CD4-positive, alpha-beta memory T cell (primary cell): Measurements from ENCODE around the gene MX2. TPM values are rescaled to one million over a fixed set of nuclear protein-coding genes. Genes with fewer than 3 reads are reported as not detected.
A peak's percentile ranks its signal among the peaks of the same experiment; 100 is the strongest.
"Not testable (repeated sequence)": the region's sequence is repeated elsewhere in the genome, so short reads cannot be mapped to it uniquely, and the experiment has no call there.

Experiments
- CTCF ChIA-PET: fragments of 350-600 bp; sonication (Branson Sonifier 250); formaldehyde crosslinking; loops from one replicate; lab custom pipeline; 2021; ENCODE audit warnings: inconsistent platforms; ENCODE audit not compliant: partially characterized antibody; lab: Charles Lee
- POLR2A ChIA-PET: fragments of 350-600 bp; sonication (Branson Sonifier 250); formaldehyde crosslinking; loops from one replicate; lab custom pipeline; 2021; ENCODE audit not compliant: partially characterized antibody; lab: Charles Lee
- DNase-seq, 5 donors: peaks; one replicate each; pipeline versions ENCODE4 v3.0.0 to v3.0.0-alpha.2; 2020 to 2022; ENCODE audit warnings: mixed read lengths in 1 of 5
- H3K27ac ChIP-seq: one replicate; pipeline ENCODE4 v1.7.0; 2013; ENCODE audit warnings: low read depth, low read length
- H3K27me3 ChIP-seq: 2 replicates; pipeline ENCODE4 v1.7.0; 2013; ENCODE audit warnings: mild to moderate bottlenecking, low read length, moderate library complexity; ENCODE audit not compliant: insufficient read depth
- H3K36me3 ChIP-seq: 2 replicates; pipeline ENCODE4 v1.7.0; 2013; ENCODE audit warnings: mild to moderate bottlenecking, low read length, moderate library complexity; ENCODE audit not compliant: insufficient read depth
- H3K4me1 ChIP-seq: 2 replicates; pipeline ENCODE4 v1.7.0; 2013; ENCODE audit warnings: mild to moderate bottlenecking, low read length, moderate library complexity; ENCODE audit not compliant: insufficient read depth
- H3K4me3 ChIP-seq, 2 donors: one replicate each; pipeline ENCODE4 v1.7.0; 2013; ENCODE audit warnings: low read length in 2 of 2, mild to moderate bottlenecking in 1 of 2
- H3K9me3 ChIP-seq, 2 donors: one replicate each; pipeline ENCODE4 v1.7.0; 2013; ENCODE audit warnings: low read length in 2 of 2, control low read depth in 1 of 2; ENCODE audit not compliant: control insufficient read depth in 1 of 2
- H3K27ac Mint-ChIP-seq, 7 donors: one replicate each; pipeline ENCODE4 v1.8.0; 2020 to 2021; ENCODE audit warnings: mixed read lengths in 7 of 7, mild to moderate bottlenecking in 6 of 7, inconsistent platforms in 3 of 7, moderate library complexity in 3 of 7
- H3K27me3 Mint-ChIP-seq, 2 donors: one replicate each; pipeline ENCODE4 v1.8.0; 2020 to 2021; ENCODE audit warnings: mixed read lengths in 2 of 2
- H3K36me3 Mint-ChIP-seq, 2 donors: one replicate each; pipeline ENCODE4 v1.8.0; 2020 to 2021; ENCODE audit warnings: mixed read lengths in 2 of 2, inconsistent platforms in 1 of 2, mild to moderate bottlenecking in 1 of 2
- H3K4me1 Mint-ChIP-seq, 4 donors: one replicate each; pipeline ENCODE4 v1.8.0; 2020 to 2021; ENCODE audit warnings: mixed read lengths in 4 of 4, mild to moderate bottlenecking in 1 of 4
- H3K4me3 Mint-ChIP-seq, 8 donors: one replicate each; pipeline ENCODE4 v1.8.0; 2020 to 2021; ENCODE audit warnings: mixed read lengths in 8 of 8, mild to moderate bottlenecking in 7 of 8, moderate library complexity in 6 of 8, inconsistent platforms in 3 of 8
- H3K9me3 Mint-ChIP-seq, 8 donors: one replicate each; pipeline ENCODE4 v1.8.0; 2020 to 2021; ENCODE audit warnings: mixed read lengths in 8 of 8, mild to moderate bottlenecking in 5 of 8, inconsistent platforms in 3 of 8, moderate library complexity in 1 of 8
- intact Hi-C: fragments of 100-400 bp; cut with micrococcal nuclease; formaldehyde crosslinking; loops from one replicate; pipeline ENCODE4 v1.15.1; 2023
- polyA plus RNA-seq, 2 donors: library from polyadenylated mRNA; unstranded; fragments of 300-500 nt; fragmentation: Illumina TruSeq; gene quantifications; one replicate each; pipeline ENCODE4 v1.2.3, GENCODE V29; 2021
- total RNA-seq, 2 experiments: library from RNA; stranded (reverse); gene quantifications; one replicate each; pipeline ENCODE4 v1.2.3, GENCODE V29; 2021

The MX2 gene
- total and polyA plus RNA-seq, 4 experiments from 2014 or later, result 29.6 to 107 (median 72.8) TPM

GRCh38 chr21:41350436-41351155 lies 11.2 kb upstream of the MX2 start:
- Histone ChIP-seq H3K27me3 (no peaks in the 10 kb centered on the region), H3K36me3 (no peaks in the 10 kb centered on the region), H3K4me1 (no peaks in the 10 kb centered on the region), H3K4me3 (no peak overlapping the region), H3K9me3 (no peaks in the 10 kb centered on the region), H3K27ac (no peak overlapping the region)
- no peaks in the 10 kb centered on the region for H3K4me1 Mint-ChIP-seq
- ChIA-PET CTCF (no interaction called here), POLR2A (interaction anchor here (1.1 kb wide), 1 partner anchor 11 kb away, joined by 3 read pairs; no protein-coding TSS in a partner anchor)
- H3K36me3 Mint-ChIP-seq, result no peaks in the 10 kb centered on the region
- DNase-seq, result no peak
- H3K27ac Mint-ChIP-seq, result no peak overlapping the region
- no peak overlapping the region for H3K4me3 Mint-ChIP-seq
- H3K9me3 Mint-ChIP-seq, result peaks cover 0 to 2% (median 0%) of the 10 kb centered on the region in 8 donors
- intact Hi-C loops, result no loop called here
- H3K27me3 Mint-ChIP-seq, result peaks cover 3 to 18% of the 10 kb centered on the region in 2 donors

GRCh38 chr21:41357546-41357945 lies 4.3 kb upstream of the MX2 start:
- no peaks in the 10 kb centered on the region for H3K36me3 ChIP-seq
- no peaks in the 10 kb centered on the region for H3K9me3 ChIP-seq
- H3K4me3 Mint-ChIP-seq, result no peak overlapping the region
- peaks cover 10 to 20% (median 16%) of the 10 kb centered on the region in 4 donors for H3K4me1 Mint-ChIP-seq
- H3K27me3 ChIP-seq, result no peaks in the 10 kb centered on the region
- H3K27ac Mint-ChIP-seq, result peak overlapping the region in 2 of 7 donors; percentile 42 to 46
- peaks cover 0 to 8% of the 10 kb centered on the region in 2 donors for H3K36me3 Mint-ChIP-seq
- no peak overlapping the region for H3K4me3 ChIP-seq
- intact Hi-C loops, result no loop called here
- no peak overlapping the region for H3K27ac ChIP-seq
- peaks cover 10% of the 10 kb centered on the region for H3K4me1 ChIP-seq
- ChIA-PET CTCF (no interaction called here), POLR2A (interaction anchor here (2.2 kb wide), 1 partner anchor 12 kb away, joined by 13 read pairs; no protein-coding TSS in a partner anchor)
- H3K9me3 Mint-ChIP-seq, result peaks cover 0 to 3% (median 0%) of the 10 kb centered on the region in 8 donors
- no peak for DNase-seq
- no peaks in the 10 kb centered on the region for H3K27me3 Mint-ChIP-seq

- no peaks in the 10 kb centered on the region for H3K27me3 Mint-ChIP-seq
- H3K4me1 ChIP-seq, result peaks cover 18% of the 10 kb centered on the region
- H3K27me3 ChIP-seq, result no peaks in the 10 kb centered on the region
- DNase-seq, result peak in 1 of 5 donors; percentile 21
- H3K36me3 ChIP-seq, result no peaks in the 10 kb centered on the region
- H3K4me3 ChIP-seq, result no peak overlapping the region
- CTCF ChIA-PET, result interaction anchor here (1.4 kb wide), 1 partner anchor 14 kb away, joined by 3 read pairs; no protein-coding TSS in a partner anchor
- no peak overlapping the region for H3K4me3 Mint-ChIP-seq
- H3K36me3 Mint-ChIP-seq, result peaks cover 4 to 12% of the 10 kb centered on the region in 2 donors
- no peaks in the 10 kb centered on the region for H3K9me3 ChIP-seq
- intact Hi-C loops, result no loop called here
- H3K27ac ChIP-seq, result no peak overlapping the region
- POLR2A ChIA-PET, result interaction anchor here (5.8 kb wide), 1 partner anchor 12 kb away, joined by 67 read pairs; no protein-coding TSS in a partner anchor
- peak overlapping the region in 4 of 7 donors; percentile 6 to 52 (median 42) for H3K27ac Mint-ChIP-seq
- H3K4me1 Mint-ChIP-seq, result peaks cover 15 to 29% (median 23%) of the 10 kb centered on the region in 4 donors
- peaks cover 0 to 4% (median 1%) of the 10 kb centered on the region in 8 donors for H3K9me3 Mint-ChIP-seq
These were observed 3.3 kb upstream of the MX2 start for GRCh38 chr21:41358193-41359166.

GRCh38 chr21:41359286-41359685 lies 2.5 kb upstream of the MX2 start:
- intact Hi-C loops, result no loop called here
- ChIA-PET POLR2A (interaction anchor here (5.8 kb wide), 1 partner anchor 12 kb away, joined by 67 read pairs; no protein-coding TSS in a partner anchor), CTCF (interaction anchor here (1.4 kb wide), 1 partner anchor 13 kb away, joined by 3 read pairs; no protein-coding TSS in a partner anchor)
- peak overlapping the region in 5 of 7 donors; percentile 49 to 79 (median 70) for H3K27ac Mint-ChIP-seq
- H3K4me1 ChIP-seq, result peaks cover 26% of the 10 kb centered on the region
- H3K4me3 Mint-ChIP-seq, result no peak overlapping the region
- H3K4me3 ChIP-seq, result no peak overlapping the region
- no peaks in the 10 kb centered on the region for H3K9me3 ChIP-seq
- H3K4me1 Mint-ChIP-seq, result peaks cover 19 to 35% (median 31%) of the 10 kb centered on the region in 4 donors
- peaks cover 0 to 4% (median under 1%) of the 10 kb centered on the region in 8 donors for H3K9me3 Mint-ChIP-seq
- peaks cover 8 to 15% of the 10 kb centered on the region in 2 donors for H3K36me3 Mint-ChIP-seq
- no peak for DNase-seq
- H3K27ac ChIP-seq, result no peak overlapping the region
- no peaks in the 10 kb centered on the region for H3K27me3 ChIP-seq
- H3K36me3 ChIP-seq, result no peaks in the 10 kb centered on the region
- H3K27me3 Mint-ChIP-seq, result no peaks in the 10 kb centered on the region

GRCh38 chr21:41359754-41360071 lies 2.1 kb upstream of the MX2 start:
- H3K27me3 ChIP-seq, H3K36me3 ChIP-seq, H3K27ac ChIP-seq, H3K27me3 Mint-ChIP-seq, H3K4me3 ChIP-seq, DNase-seq, H3K9me3 ChIP-seq, H3K9me3 Mint-ChIP-seq: not testable (repeated sequence)
- peaks cover 10 to 15% of the 10 kb centered on the region in 2 donors for H3K36me3 Mint-ChIP-seq
- H3K4me3 Mint-ChIP-seq, result peak overlapping the region in 1 of 8 donors; percentile 32
- H3K27ac Mint-ChIP-seq, result peak overlapping the region in 6 of 7 donors; percentile 16 to 79 (median 66)
- peaks cover 30% of the 10 kb centered on the region for H3K4me1 ChIP-seq
- intact Hi-C loops, result loop anchor here (5.0 kb wide), 1 partner anchor 703 kb away; no protein-coding TSS in a partner anchor
- CTCF ChIA-PET, result interaction anchor here (1.4 kb wide), 1 partner anchor 13 kb away, joined by 3 read pairs; no protein-coding TSS in a partner anchor
- POLR2A ChIA-PET, result interaction anchor here (5.8 kb wide), 1 partner anchor 11 kb away, joined by 67 read pairs; no protein-coding TSS in a partner anchor
- peaks cover 22 to 39% (median 34%) of the 10 kb centered on the region in 4 donors for H3K4me1 Mint-ChIP-seq

GRCh38 chr21:41360072-41360821 lies 1.6 kb upstream of the MX2 start:
- Histone ChIP-seq H3K27ac (peak overlapping the region; percentile 93), H3K27me3 (no peaks in the 10 kb centered on the region), H3K4me3 (no peak overlapping the region), H3K36me3 (peaks cover 6% of the 10 kb centered on the region), H3K4me1 (peaks cover 34% of the 10 kb centered on the region), H3K9me3 (no peaks in the 10 kb centered on the region)
- Mint-ChIP-seq H3K27me3 (no peaks in the 10 kb centered on the region), H3K9me3 (peaks cover 0 to 4% (median 0%) of the 10 kb centered on the region in 8 donors), H3K4me3 (peak overlapping the region in 4 of 8 donors; percentile 12 to 93 (median 34)), H3K36me3 (peaks cover 15 to 21% of the 10 kb centered on the region in 2 donors), H3K27ac (peak overlapping the region; percentile 36 to 100 (median 100)), H3K4me1 (peaks cover 28 to 45% (median 39%) of the 10 kb centered on the region in 4 donors)
- intact Hi-C loops, result loop anchor here (5.0 kb wide), 1 partner anchor 702 kb away; no protein-coding TSS in a partner anchor
- POLR2A ChIA-PET, result interaction anchor here (3.6 to 5.8 kb wide), 2 partner anchors 11 to 66 kb away, joined by 58 to 67 read pairs; partner anchors contain the start of gene MX1
- CTCF ChIA-PET, result interaction anchor here (1.3 to 2.1 kb wide), 2 partner anchors 9 to 77 kb away, joined by 8 read pairs; no protein-coding TSS in a partner anchor
- no peak for DNase-seq
